Lung (tissue), 12 donors: Measurements from ENCODE around the gene FBRSL1. TPM values are rescaled to one million over a fixed set of nuclear protein-coding genes. Genes with fewer than 3 reads are reported as not detected.

Experiments used
- ATAC-seq: fragments of 200-7000 bp; cut with Tn5 transposase; one replicate; pipeline ENCODE4 v1.9.1; 2020; ENCODE audit warnings: moderate number of reproducible peaks; ENCODE audit not compliant: insufficient read depth, low FRiP score
- DNase-seq, 3 donors: peaks; one replicate each; pipeline ENCODE4 v3.0.0-alpha.2; 2013 to 2017
- H3K27ac ChIP-seq, 2 donors: one replicate each; pipeline ENCODE4 v1.5.1; 2013; ENCODE audit warnings: mild to moderate bottlenecking in 2 of 2, moderate library complexity in 2 of 2, control low read depth in 1 of 2, inconsistent platforms in 1 of 2, low read depth in 1 of 2, low read length in 1 of 2
- H3K27me3 ChIP-seq, 3 donors: one replicate each; pipeline ENCODE4 v1.5.1; 2013; ENCODE audit warnings: low read length in 2 of 3; ENCODE audit not compliant: control insufficient read depth in 3 of 3, insufficient read depth in 3 of 3
- H3K36me3 ChIP-seq, 4 donors: one replicate each; pipeline ENCODE4 v1.5.1; 2013; ENCODE audit warnings: low read length in 4 of 4, mild to moderate bottlenecking in 1 of 4, moderate library complexity in 1 of 4; ENCODE audit not compliant: control insufficient read depth in 4 of 4, insufficient read depth in 4 of 4
- H3K4me1 ChIP-seq, 5 donors: one replicate each; pipeline ENCODE4 v1.5.1; 2013; ENCODE audit warnings: low read length in 5 of 5, mild to moderate bottlenecking in 2 of 5, moderate library complexity in 1 of 5; ENCODE audit not compliant: control insufficient read depth in 5 of 5, insufficient read depth in 5 of 5
- H3K4me3 ChIP-seq: one replicate; pipeline ENCODE4 v1.5.1; 2013; ENCODE audit warnings: mild to moderate bottlenecking, control low read depth, moderate library complexity
- H3K9ac ChIP-seq, 2 donors: one replicate each; pipeline ENCODE4 v1.5.1; 2013; ENCODE audit warnings: low read length in 2 of 2, control low read depth in 1 of 2; ENCODE audit not compliant: insufficient read depth in 1 of 2
- H3K9me3 ChIP-seq, 4 donors: one replicate each; pipeline ENCODE4 v1.5.1; 2013; ENCODE audit warnings: low read length in 3 of 4, mild to moderate bottlenecking in 1 of 4, moderate library complexity in 1 of 4; ENCODE audit not compliant: control insufficient read depth in 4 of 4, insufficient read depth in 3 of 4
- WGBS, 2 donors: extraction: QIAGEN DNeasy Blood & Tissue Kit; methylation state at CpG; one replicate each; pipeline ENCODE4 v1.1.7; 2013; 5-methylcytosine and 5-hydroxymethylcytosine counted together
- polyA plus RNA-seq, 2 donors: library from polyadenylated mRNA; stranded (reverse); fragments of 200-250 nt; gene quantifications; one replicate each; pipeline ENCODE4 v1.2.1, GENCODE V29; 2013
- total RNA-seq, 2 donors: library from RNA; depleted of rRNA in 1 of 2; stranded (reverse); fragments of >200 nt in 1 of 2; gene quantifications; one replicate each; pipeline ENCODE4 v1.2.1, GENCODE V29; 2014 to 2021
- TF ChIP-seq, protein P1 (sequence below): IDR thresholded peaks from 2 replicates; pipeline ENCODE4 v1.5.1; 2012; ENCODE audit warnings: mild to moderate bottlenecking; ENCODE audit errors: control extremely low read depth, extremely low read depth
- donor health status: control.
- donor health status: control.
- donor health status: Bipolar disorder and iron deficiency.
- donor health status: healthy.
- donor health status: DM: yes; HTN: yes; CAD: no.

The FBRSL1 gene
- total and polyA plus RNA-seq, 4 donors = 10.6 to 56.9 (median 22.3) TPM

DNA sequence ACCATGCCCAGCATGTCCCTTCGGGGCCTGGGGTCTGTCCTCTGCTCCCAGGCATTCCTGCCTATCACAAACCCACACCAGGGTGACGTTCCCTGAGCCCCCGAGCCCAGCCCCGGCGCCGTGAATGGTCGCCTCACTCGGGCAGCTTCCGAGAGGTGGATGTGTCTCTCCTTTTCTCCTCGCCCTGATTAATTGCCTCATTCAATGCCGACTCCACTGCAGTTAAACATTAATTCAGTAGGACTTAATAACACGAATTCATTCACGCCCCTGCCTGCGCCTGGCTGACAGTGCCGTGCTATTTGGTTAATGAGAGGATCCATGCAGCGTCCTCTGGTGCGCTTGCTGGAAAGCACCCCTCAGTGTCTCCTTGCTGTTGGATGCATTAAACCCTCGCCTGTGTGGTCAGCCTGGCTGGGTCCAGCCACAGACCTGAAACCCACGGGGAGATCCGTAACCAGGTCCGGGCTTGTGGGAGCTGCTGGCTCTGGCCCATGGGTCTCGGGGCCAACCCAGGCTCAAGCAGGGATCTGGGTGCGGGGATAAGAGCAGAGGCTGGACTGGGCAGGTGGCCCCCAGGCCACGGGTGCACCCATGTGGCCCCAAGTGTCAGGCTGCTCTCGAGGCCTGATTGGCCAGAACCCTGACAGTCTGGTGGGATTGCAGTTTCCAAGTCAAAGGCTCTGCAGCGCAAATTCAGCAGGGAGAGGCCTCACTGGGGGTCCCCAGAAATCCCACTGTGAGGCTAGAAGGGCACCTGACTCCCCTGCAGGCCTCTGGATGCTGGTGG is 55.4 kb downstream of the FBRSL1 start:
- Histone ChIP-seq H3K36me3 (peaks cover 0 to 25% (median 2%) of the 10 kb centered on the region in 4 donors), H3K27ac (no peak overlapping the region), H3K4me3 (no peak overlapping the region), H3K9me3 (no peaks in the 10 kb centered on the region), H3K27me3 (no peaks in the 10 kb centered on the region), H3K9ac (no peak overlapping the region), H3K4me1 (peaks cover 0 to 7% (median 2%) of the 10 kb centered on the region in 5 donors)
- 88 to 90% methylated on average over 26 of the region's 26 CpGs for WGBS, 2 donors
- ATAC-seq = no peak
- TF ChIP-seq, protein P1, sequence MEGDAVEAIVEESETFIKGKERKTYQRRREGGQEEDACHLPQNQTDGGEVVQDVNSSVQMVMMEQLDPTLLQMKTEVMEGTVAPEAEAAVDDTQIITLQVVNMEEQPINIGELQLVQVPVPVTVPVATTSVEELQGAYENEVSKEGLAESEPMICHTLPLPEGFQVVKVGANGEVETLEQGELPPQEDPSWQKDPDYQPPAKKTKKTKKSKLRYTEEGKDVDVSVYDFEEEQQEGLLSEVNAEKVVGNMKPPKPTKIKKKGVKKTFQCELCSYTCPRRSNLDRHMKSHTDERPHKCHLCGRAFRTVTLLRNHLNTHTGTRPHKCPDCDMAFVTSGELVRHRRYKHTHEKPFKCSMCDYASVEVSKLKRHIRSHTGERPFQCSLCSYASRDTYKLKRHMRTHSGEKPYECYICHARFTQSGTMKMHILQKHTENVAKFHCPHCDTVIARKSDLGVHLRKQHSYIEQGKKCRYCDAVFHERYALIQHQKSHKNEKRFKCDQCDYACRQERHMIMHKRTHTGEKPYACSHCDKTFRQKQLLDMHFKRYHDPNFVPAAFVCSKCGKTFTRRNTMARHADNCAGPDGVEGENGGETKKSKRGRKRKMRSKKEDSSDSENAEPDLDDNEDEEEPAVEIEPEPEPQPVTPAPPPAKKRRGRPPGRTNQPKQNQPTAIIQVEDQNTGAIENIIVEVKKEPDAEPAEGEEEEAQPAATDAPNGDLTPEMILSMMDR = no peak
- DNase-seq = peak in 1 of 3 donors; percentile 48

DNA sequence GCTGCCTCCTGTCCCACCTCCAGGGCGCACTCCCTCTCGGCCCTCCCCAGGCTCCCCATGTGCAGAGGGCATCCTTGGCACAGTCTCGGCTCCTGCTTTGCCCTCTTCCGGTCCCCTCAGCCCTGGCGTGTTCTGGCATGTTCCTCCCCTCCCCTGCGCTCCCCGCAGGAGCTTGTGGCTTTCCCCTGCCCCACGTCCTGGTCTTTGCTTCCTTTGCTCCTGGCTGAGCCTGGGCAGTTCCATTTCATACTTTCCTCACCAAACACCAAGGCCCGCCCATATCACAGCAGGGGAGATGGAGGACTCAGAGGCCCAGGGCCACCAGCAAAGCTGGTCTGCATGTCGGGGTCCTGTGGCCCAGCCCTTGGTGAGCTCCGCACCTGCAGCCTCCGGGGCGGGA is 56.0 kb downstream of the FBRSL1 start:
- Histone ChIP-seq H3K4me3 (no peak overlapping the region), H3K27ac (no peak overlapping the region), H3K36me3 (peaks cover 0 to 30% (median 2%) of the 10 kb centered on the region in 4 donors), H3K9me3 (no peaks in the 10 kb centered on the region), H3K4me1 (peaks cover 0 to 8% (median 2%) of the 10 kb centered on the region in 5 donors), H3K27me3 (no peaks in the 10 kb centered on the region), H3K9ac (no peak overlapping the region)
- ATAC-seq (no peak), DNase-seq (no peak)
- whole genome bisulfite sequencing, 2 donors = 92 to 95% methylated on average over 13 of the region's 13 CpGs
- TF ChIP-seq, protein P1 = no peak

DNA sequence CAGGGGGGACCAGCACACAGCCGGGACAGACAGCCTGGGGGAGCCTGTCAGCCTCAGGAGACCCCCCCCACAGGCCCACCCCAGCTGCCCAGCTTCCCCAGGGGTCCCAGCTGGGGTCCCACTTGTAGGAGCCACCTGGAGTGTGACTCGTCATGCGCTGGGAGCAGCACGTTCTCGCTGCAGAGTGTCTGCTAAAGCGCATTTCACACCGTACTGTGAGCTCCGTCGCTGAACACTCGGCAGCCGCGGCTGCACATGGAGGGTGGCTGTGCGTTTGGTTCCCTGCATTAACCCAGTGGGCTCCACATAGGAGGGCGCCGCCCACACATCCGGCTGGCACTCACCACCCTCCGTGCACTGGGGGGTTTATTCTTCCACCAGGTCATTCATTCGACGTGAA is 56.7 kb downstream of the FBRSL1 start:
- Histone ChIP-seq H3K4me3 (no peak overlapping the region), H3K36me3 (peaks cover 0 to 34% (median 2%) of the 10 kb centered on the region in 4 donors), H3K27ac (no peak overlapping the region), H3K9ac (no peak overlapping the region), H3K4me1 (peaks cover 0 to 8% (median 2%) of the 10 kb centered on the region in 5 donors), H3K9me3 (no peaks in the 10 kb centered on the region), H3K27me3 (no peaks in the 10 kb centered on the region)
- TF ChIP-seq, protein P1 = no peak
- WGBS, 2 donors = 92 to 94% methylated on average over 19 of the region's 19 CpGs
- no peak for DNase-seq
- ATAC-seq = no peak
